HepG2 (cell line): ENCODE data around the gene RPRML. TPM values are rescaled to one million over a fixed set of nuclear protein-coding genes. Genes with fewer than 3 reads are reported as not detected.

ENCODE experiments used
- ELF1 ChIP-seq: sonication (generic); formaldehyde crosslinking; IDR thresholded peaks from 2 replicates; pipeline ENCODE4 v1.4.0; 2020; ENCODE audit warnings: missing genetic modification reagents
- FOXA3 ChIP-seq: IDR thresholded peaks from 2 replicates; pipeline ENCODE4 v1.6.1; 2016; ENCODE audit warnings: missing genetic modification reagents, missing compliant biosample characterization
- GFI1 ChIP-seq: sonication (generic); formaldehyde crosslinking; IDR thresholded peaks from 2 replicates; pipeline ENCODE4 v1.5.0; 2020; ENCODE audit warnings: missing genetic modification reagents, mild to moderate bottlenecking, borderline replicate concordance
- KLF16 ChIP-seq, 2 experiments: sonication (generic) in 1 of 2; formaldehyde crosslinking in 1 of 2; IDR thresholded peaks; 2 replicates each; pipeline versions ENCODE4 v1.6.1 to v1.8.0; 2016 to 2023; ENCODE audit warnings: missing genetic modification reagents in 2 of 2, missing compliant biosample characterization in 1 of 2
- MIER3 ChIP-seq: IDR thresholded peaks from 2 replicates; pipeline ENCODE4 v1.6.1; 2016; ENCODE audit warnings: missing compliant biosample characterization, borderline replicate concordance
- MTA1 ChIP-seq: sonication (generic); formaldehyde crosslinking; IDR thresholded peaks from 2 replicates; pipeline ENCODE4 v1.4.0; 2020; ENCODE audit warnings: missing genetic modification reagents, mild to moderate bottlenecking, borderline replicate concordance
- POLR2A ChIP-seq, 2 experiments: IDR thresholded peaks; 2 replicates each; pipeline ENCODE4 v1.6.1; 2011; ENCODE audit warnings: low read depth in 2 of 2, low read length in 2 of 2, mild to moderate bottlenecking in 1 of 2, moderate library complexity in 1 of 2; ENCODE audit not compliant: insufficient read depth in 1 of 2
- POLR2G ChIP-seq: fragments of 200-400 bp; formaldehyde crosslinking; IDR thresholded peaks from 2 replicates; pipeline ENCODE4 v1.6.1; 2018; ENCODE audit warnings: mild to moderate bottlenecking, low read depth, low read length, moderate library complexity
- RELA ChIP-seq: sonication (generic); formaldehyde crosslinking; IDR thresholded peaks from 2 replicates; pipeline ENCODE4 v1.4.0; 2020; ENCODE audit warnings: missing genetic modification reagents
- STAT5B ChIP-seq: sonication (generic); formaldehyde crosslinking; IDR thresholded peaks from 2 replicates; pipeline ENCODE4 v1.4.0; 2020; ENCODE audit warnings: missing genetic modification reagents
- TBX3 ChIP-seq: fragments of 450-650 bp; IDR thresholded peaks from 2 replicates; pipeline ENCODE4 v1.6.1; 2017; ENCODE audit warnings: antibody characterized with exemption, mild to moderate bottlenecking, inconsistent platforms, borderline replicate concordance
- THYN1 ChIP-seq: sonication (generic); formaldehyde crosslinking; IDR thresholded peaks from 2 replicates; pipeline ENCODE4 v1.8.1; 2023; ENCODE audit warnings: low read depth, mild to moderate bottlenecking, moderate library complexity, missing genetic modification reagents, borderline replicate concordance
- TOPORS ChIP-seq: sonication (generic); formaldehyde crosslinking; IDR thresholded peaks from 2 replicates; pipeline ENCODE4 v1.8.0; 2023; ENCODE audit warnings: mild to moderate bottlenecking, missing genetic modification reagents
- ZBTB1 ChIP-seq: sonication (generic); formaldehyde crosslinking; IDR thresholded peaks from 2 replicates; pipeline ENCODE4 v1.4.0; 2020; ENCODE audit warnings: missing genetic modification reagents, borderline replicate concordance
- ZFP1 ChIP-seq: IDR thresholded peaks from 2 replicates; pipeline ENCODE4 v1.6.1; 2016
- ZNF260 ChIP-seq: sonication (generic); formaldehyde crosslinking; IDR thresholded peaks from 2 replicates; pipeline ENCODE4 v1.4.0; 2020; ENCODE audit warnings: missing genetic modification reagents, low read depth, mild to moderate bottlenecking, borderline replicate concordance
- ZNF326 ChIP-seq: sonication (generic); formaldehyde crosslinking; IDR thresholded peaks from 2 replicates; pipeline ENCODE4 v1.4.0; 2020; ENCODE audit warnings: missing genetic modification reagents, borderline replicate concordance
- ZNF558 ChIP-seq: sonication (generic); formaldehyde crosslinking; IDR thresholded peaks from 2 replicates; pipeline ENCODE4 v1.9.0; 2022; ENCODE audit warnings: mild to moderate bottlenecking, missing genetic modification reagents, borderline replicate concordance
- ZNF616 ChIP-seq: sonication (generic); formaldehyde crosslinking; IDR thresholded peaks from 2 replicates; pipeline ENCODE4 v1.5.0; 2020; ENCODE audit warnings: low read depth, mild to moderate bottlenecking, missing genetic modification reagents
- ZNF746 ChIP-seq: sonication (generic); formaldehyde crosslinking; IDR thresholded peaks from 2 replicates; pipeline ENCODE4 v1.8.0; 2022; ENCODE audit warnings: mild to moderate bottlenecking, missing genetic modification reagents
- ZNF775 ChIP-seq: sonication (generic); formaldehyde crosslinking; IDR thresholded peaks from 2 replicates; pipeline ENCODE4 v1.4.0; 2020; ENCODE audit warnings: missing genetic modification reagents, mild to moderate bottlenecking, moderate library complexity, borderline replicate concordance
- ZNF776 ChIP-seq: sonication (generic); formaldehyde crosslinking; IDR thresholded peaks from 2 replicates; pipeline ENCODE4 v1.4.0; 2020; ENCODE audit warnings: mild to moderate bottlenecking, missing genetic modification reagents
- polyA plus RNA-seq, 8 experiments: library from polyadenylated mRNA; depleted of rRNA in 3 of 8; stranded (reverse) in 7 of 8; unstranded in 1 of 8; fragments of >200 nt; fragmentation: Illumina TruSeq in 4 of 8; extraction: Trizol in 4 of 8; gene quantifications; 2 replicates each; pipeline versions ENCODE4 v1.2.1 to v1.2.3, GENCODE V29; 2011 to 2016; ENCODE audit warnings: low read depth in 4 of 8, missing spikeins in 1 of 8, mixed read lengths in 1 of 8; ENCODE audit not compliant: insufficient read depth in 1 of 8
- total RNA-seq, 5 experiments: library from RNA; depleted of rRNA; stranded (reverse); fragments of >200 nt; fragmentation: Illumina TruSeq; extraction: Trizol; gene quantifications; 2 replicates each; pipeline ENCODE4 v1.2.3, GENCODE V29; 2016; ENCODE audit warnings: low read depth in 1 of 5
- TF ChIP-seq, protein P1 (sequence below): sonication (generic); formaldehyde crosslinking; IDR thresholded peaks from 2 replicates; pipeline ENCODE4 v1.4.0; 2020; ENCODE audit warnings: missing genetic modification reagents, borderline replicate concordance
- TF ChIP-seq, protein P2 (sequence below): sonication (generic); formaldehyde crosslinking; IDR thresholded peaks from 2 replicates; pipeline ENCODE4 v1.5.1; 2020; ENCODE audit warnings: missing genetic modification reagents, mild to moderate bottlenecking, borderline replicate concordance

The RPRML gene
- total and polyA plus RNA-seq, 2 of the 13 experiments (the other 11 are each of a cell fraction or from before 2014, with no cell fraction given), result not detected

DNA sequence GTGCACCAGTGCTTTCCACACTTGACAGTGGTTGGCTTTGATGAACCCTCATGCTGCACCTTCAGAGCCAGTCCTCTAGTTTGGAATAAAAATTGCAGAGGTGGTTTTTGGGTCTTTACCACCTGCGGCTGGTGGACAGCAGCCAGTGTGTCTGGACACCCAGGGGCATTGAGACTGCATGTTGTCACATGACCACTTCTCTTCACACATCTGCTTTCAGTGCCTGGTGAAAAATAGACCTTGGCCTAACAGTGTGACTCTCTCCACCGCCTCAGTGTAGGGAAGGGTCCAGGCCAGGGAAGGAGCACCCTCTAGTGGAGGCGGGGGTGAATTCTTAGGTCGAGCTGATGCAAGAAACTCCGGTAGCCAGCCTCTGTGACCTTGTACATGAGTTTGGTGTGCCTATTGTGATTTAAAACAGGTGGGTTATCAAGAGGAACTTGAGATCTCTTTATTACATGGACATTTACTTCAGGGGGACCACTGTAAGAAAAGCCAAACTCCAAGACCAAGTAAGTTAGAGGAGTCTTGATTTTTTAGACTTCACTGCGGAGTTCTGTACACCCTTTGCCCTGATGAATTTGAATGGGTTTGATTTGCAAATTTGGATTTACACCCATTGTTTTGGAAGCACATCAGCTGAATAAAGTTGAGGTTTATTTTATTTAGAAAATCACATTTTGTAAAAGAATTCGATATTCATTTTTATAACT, 38.2 kb downstream of the RPRML start (continued):
- TF ChIP-seq STAT5B (CRISPR knock-in tag) (no peak), POLR2A (IDR thresholded peaks at IDR 0.05; ENCODE audit: insufficient read depth in 1 of 2, low read depth in 2 of 2, low read length in 2 of 2) (no peak), ZBTB1 (CRISPR knock-in tag) (no peak), ZNF746 (no peak), MIER3 (CRISPR knock-in tag) (no peak), ZNF775 (CRISPR knock-in tag) (no peak), POLR2G (no peak), ZNF326 (CRISPR knock-in tag) (no peak), TOPORS (CRISPR knock-in tag) (no peak), ZNF558 (no peak), TBX3 (no peak), ZFP1 (CRISPR knock-in tag) (0 out of 2 replicates have a peak, but pooled peaks have one; percentile 39), ZNF260 (CRISPR knock-in tag) (no peak), ELF1 (CRISPR knock-in tag) (no peak; the same call in 1 of the 2 replicates), ZNF776 (no peak), RELA (CRISPR knock-in tag) (no peak), KLF16 (CRISPR knock-in tag; IDR thresholded peaks at IDR 0.05) (peak in 1 of 2 experiments; percentile 61; a peak in 1 of 4 replicates), GFI1 (CRISPR knock-in tag) (no peak), ZNF616 (CRISPR knock-in tag) (no peak), MTA1 (CRISPR knock-in tag) (no peak), THYN1 (CRISPR knock-in tag) (no peak), FOXA3 (CRISPR knock-in tag) (peak; percentile 55; the same call in 1 of the 2 replicates)
- TF ChIP-seq, protein P1, sequence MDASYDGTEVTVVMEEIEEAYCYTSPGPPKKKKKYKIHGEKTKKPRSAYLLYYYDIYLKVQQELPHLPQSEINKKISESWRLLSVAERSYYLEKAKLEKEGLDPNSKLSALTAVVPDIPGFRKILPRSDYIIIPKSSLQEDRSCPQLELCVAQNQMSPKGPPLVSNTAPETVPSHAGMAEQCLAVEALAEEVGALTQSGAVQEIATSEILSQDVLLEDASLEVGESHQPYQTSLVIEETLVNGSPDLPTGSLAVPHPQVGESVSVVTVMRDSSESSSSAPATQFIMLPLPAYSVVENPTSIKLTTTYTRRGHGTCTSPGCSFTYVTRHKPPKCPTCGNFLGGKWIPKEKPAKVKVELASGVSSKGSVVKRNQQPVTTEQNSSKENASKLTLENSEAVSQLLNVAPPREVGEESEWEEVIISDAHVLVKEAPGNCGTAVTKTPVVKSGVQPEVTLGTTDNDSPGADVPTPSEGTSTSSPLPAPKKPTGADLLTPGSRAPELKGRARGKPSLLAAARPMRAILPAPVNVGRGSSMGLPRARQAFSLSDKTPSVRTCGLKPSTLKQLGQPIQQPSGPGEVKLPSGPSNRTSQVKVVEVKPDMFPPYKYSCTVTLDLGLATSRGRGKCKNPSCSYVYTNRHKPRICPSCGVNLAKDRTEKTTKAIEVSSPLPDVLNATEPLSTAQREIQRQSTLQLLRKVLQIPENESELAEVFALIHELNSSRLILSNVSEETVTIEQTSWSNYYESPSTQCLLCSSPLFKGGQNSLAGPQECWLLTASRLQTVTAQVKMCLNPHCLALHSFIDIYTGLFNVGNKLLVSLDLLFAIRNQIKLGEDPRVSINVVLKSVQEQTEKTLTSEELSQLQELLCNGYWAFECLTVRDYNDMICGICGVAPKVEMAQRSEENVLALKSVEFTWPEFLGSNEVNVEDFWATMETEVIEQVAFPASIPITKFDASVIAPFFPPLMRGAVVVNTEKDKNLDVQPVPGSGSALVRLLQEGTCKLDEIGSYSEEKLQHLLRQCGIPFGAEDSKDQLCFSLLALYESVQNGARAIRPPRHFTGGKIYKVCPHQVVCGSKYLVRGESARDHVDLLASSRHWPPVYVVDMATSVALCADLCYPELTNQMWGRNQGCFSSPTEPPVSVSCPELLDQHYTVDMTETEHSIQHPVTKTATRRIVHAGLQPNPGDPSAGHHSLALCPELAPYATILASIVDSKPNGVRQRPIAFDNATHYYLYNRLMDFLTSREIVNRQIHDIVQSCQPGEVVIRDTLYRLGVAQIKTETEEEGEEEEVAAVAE, result no peak
- TF ChIP-seq, protein P2, sequence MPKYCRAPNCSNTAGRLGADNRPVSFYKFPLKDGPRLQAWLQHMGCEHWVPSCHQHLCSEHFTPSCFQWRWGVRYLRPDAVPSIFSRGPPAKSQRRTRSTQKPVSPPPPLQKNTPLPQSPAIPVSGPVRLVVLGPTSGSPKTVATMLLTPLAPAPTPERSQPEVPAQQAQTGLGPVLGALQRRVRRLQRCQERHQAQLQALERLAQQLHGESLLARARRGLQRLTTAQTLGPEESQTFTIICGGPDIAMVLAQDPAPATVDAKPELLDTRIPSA (CRISPR knock-in tag), result no peak
